ENCODE measurements around the gene FILIP1L. TPM values are rescaled to one million over a fixed set of nuclear protein-coding genes. Genes with fewer than 3 reads are reported as not detected.

Gene FILIP1L
- total and polyA plus RNA-seq, 2 of the 13 experiments (the other 11 are each of a cell fraction or from before 2014, with no cell fraction given) = 8.1 to 187 TPM

- TF ChIP-seq, protein P1, sequence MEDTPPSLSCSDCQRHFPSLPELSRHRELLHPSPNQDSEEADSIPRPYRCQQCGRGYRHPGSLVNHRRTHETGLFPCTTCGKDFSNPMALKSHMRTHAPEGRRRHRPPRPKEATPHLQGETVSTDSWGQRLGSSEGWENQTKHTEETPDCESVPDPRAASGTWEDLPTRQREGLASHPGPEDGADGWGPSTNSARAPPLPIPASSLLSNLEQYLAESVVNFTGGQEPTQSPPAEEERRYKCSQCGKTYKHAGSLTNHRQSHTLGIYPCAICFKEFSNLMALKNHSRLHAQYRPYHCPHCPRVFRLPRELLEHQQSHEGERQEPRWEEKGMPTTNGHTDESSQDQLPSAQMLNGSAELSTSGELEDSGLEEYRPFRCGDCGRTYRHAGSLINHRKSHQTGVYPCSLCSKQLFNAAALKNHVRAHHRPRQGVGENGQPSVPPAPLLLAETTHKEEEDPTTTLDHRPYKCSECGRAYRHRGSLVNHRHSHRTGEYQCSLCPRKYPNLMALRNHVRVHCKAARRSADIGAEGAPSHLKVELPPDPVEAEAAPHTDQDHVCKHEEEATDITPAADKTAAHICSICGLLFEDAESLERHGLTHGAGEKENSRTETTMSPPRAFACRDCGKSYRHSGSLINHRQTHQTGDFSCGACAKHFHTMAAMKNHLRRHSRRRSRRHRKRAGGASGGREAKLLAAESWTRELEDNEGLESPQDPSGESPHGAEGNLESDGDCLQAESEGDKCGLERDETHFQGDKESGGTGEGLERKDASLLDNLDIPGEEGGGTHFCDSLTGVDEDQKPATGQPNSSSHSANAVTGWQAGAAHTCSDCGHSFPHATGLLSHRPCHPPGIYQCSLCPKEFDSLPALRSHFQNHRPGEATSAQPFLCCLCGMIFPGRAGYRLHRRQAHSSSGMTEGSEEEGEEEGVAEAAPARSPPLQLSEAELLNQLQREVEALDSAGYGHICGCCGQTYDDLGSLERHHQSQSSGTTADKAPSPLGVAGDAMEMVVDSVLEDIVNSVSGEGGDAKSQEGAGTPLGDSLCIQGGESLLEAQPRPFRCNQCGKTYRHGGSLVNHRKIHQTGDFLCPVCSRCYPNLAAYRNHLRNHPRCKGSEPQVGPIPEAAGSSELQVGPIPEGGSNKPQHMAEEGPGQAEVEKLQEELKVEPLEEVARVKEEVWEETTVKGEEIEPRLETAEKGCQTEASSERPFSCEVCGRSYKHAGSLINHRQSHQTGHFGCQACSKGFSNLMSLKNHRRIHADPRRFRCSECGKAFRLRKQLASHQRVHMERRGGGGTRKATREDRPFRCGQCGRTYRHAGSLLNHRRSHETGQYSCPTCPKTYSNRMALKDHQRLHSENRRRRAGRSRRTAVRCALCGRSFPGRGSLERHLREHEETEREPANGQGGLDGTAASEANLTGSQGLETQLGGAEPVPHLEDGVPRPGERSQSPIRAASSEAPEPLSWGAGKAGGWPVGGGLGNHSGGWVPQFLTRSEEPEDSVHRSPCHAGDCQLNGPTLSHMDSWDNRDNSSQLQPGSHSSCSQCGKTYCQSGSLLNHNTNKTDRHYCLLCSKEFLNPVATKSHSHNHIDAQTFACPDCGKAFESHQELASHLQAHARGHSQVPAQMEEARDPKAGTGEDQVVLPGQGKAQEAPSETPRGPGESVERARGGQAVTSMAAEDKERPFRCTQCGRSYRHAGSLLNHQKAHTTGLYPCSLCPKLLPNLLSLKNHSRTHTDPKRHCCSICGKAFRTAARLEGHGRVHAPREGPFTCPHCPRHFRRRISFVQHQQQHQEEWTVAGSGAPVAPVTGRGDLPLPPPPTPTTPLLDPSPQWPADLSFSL (CRISPR knock-in tag; IDR thresholded peaks at IDR 0.05) = no peak
- TF ChIP-seq ZNF382 (CRISPR knock-in tag; IDR thresholded peaks at IDR 0.05; ENCODE audit: borderline replicate concordance) (no peak), ZNF839 (CRISPR knock-in tag; IDR thresholded peaks at IDR 0.05; ENCODE audit: borderline replicate concordance) (no peak), ARHGAP35 (CRISPR knock-in tag; IDR thresholded peaks at IDR 0.05; ENCODE audit: borderline replicate concordance) (no peak), SMAD1 (CRISPR knock-in tag; IDR thresholded peaks at IDR 0.05; ENCODE audit: borderline replicate concordance, low read depth) (no peak), KDM5A (IDR thresholded peaks at IDR 0.05; ENCODE audit: borderline replicate concordance, low read length) (no peak), ELK4 (CRISPR knock-in tag; IDR thresholded peaks at IDR 0.05; ENCODE audit: borderline replicate concordance) (no peak), NR3C1 (CRISPR knock-in tag; IDR thresholded peaks at IDR 0.05) (no peak), HMGXB4 (CRISPR knock-in tag; IDR thresholded peaks at IDR 0.05; ENCODE audit: borderline replicate concordance in 1 of 2, low read depth in 1 of 2) (no peak; a peak in 1 of 4 replicates), EHMT2 (IDR thresholded peaks at IDR 0.05; ENCODE audit: borderline replicate concordance, low read depth, low read length) (no peak)
- TF ChIP-seq, protein P2, sequence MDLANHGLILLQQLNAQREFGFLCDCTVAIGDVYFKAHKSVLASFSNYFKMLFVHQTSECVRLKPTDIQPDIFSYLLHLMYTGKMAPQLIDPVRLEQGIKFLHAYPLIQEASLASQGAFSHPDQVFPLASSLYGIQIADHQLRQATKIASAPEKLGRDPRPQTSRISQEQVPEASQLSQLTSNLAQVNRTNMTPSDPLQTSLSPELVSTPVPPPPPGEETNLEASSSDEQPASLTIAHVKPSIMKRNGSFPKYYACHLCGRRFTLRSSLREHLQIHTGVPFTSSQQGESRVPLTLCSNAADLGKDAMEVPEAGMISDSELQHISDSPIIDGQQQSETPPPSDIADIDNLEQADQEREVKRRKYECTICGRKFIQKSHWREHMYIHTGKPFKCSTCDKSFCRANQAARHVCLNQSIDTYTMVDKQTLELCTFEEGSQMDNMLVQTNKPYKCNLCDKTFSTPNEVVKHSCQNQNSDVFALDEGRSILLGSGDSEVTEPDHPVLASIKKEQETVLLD (CRISPR knock-in tag; IDR thresholded peaks at IDR 0.05; ENCODE audit: low read depth) = no peak
- TF ChIP-seq, protein P3, sequence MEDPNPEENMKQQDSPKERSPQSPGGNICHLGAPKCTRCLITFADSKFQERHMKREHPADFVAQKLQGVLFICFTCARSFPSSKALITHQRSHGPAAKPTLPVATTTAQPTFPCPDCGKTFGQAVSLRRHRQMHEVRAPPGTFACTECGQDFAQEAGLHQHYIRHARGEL (CRISPR knock-in tag; IDR thresholded peaks at IDR 0.05) = no peak
Observed at GRCh38 chr3:100063929-100064461, 50.3 kb downstream of the FILIP1L start (continued).

Data from HepG2 (cell line).